SK-N-MC (cell line): Measurements from ENCODE around the gene GPATCH2.

Experiments used
- EZH2 ChIP-seq: fragments of 200-600 bp; sonication (generic); IDR thresholded peaks from one replicate; pipeline ENCODE4 v1.6.1; 2017; ENCODE audit warnings: antibody characterized with exemption
- FOXP2 ChIP-seq: optimal IDR thresholded peaks from 2 replicates; pipeline ENCODE3; 2011; ENCODE audit warnings: mild to moderate bottlenecking, moderate library complexity; ENCODE audit not compliant: insufficient read depth; ENCODE audit errors: extremely low read length, control extremely low read depth
- POLR2AphosphoS5 ChIP-seq: IDR thresholded peaks from 2 replicates; pipeline ENCODE4 v1.6.1; 2012; ENCODE audit warnings: mild to moderate bottlenecking, low read depth, low read length, borderline replicate concordance

- TF ChIP-seq EZH2 (no peak), POLR2AphosphoS5 (no peak), FOXP2 (no peak)
These were observed 160.9 kb downstream of the GPATCH2 start for GRCh38 chr1:217469983-217470382.
